ENCODE measurements around the gene POTEM.
"Not testable (repeated sequence)": the region's sequence is repeated elsewhere in the genome, so short reads cannot be mapped to it uniquely, and the experiment has no call there.

DNA sequence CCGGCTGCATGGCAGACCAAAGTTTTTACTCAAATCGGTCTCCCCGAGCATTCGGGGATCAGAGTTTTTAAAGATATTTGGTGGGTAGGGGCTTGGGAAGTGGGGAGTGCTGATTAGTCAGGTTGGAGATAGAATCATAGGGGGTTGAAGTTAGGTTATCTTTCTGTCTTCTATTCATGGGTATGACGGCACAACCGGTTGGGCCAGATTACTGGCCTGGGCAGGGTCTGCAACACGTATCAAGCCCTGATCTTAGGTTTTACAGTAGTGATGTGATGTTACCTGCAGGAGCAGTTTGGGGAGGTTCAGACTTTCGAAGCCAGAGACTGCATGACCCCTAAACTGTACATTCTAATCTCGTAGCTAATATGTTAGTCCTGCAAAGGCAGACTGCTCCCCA, 30.4 kb upstream of the POTEM start:
- TF ChIP-seq, protein P1, sequence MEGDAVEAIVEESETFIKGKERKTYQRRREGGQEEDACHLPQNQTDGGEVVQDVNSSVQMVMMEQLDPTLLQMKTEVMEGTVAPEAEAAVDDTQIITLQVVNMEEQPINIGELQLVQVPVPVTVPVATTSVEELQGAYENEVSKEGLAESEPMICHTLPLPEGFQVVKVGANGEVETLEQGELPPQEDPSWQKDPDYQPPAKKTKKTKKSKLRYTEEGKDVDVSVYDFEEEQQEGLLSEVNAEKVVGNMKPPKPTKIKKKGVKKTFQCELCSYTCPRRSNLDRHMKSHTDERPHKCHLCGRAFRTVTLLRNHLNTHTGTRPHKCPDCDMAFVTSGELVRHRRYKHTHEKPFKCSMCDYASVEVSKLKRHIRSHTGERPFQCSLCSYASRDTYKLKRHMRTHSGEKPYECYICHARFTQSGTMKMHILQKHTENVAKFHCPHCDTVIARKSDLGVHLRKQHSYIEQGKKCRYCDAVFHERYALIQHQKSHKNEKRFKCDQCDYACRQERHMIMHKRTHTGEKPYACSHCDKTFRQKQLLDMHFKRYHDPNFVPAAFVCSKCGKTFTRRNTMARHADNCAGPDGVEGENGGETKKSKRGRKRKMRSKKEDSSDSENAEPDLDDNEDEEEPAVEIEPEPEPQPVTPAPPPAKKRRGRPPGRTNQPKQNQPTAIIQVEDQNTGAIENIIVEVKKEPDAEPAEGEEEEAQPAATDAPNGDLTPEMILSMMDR (IDR thresholded peaks at IDR 0.05; ENCODE audit: insufficient read depth, low read length): not testable (repeated sequence)
- not testable (repeated sequence) for TF ChIP-seq SPI1 (IDR thresholded peaks at IDR 0.05; ENCODE audit: borderline replicate concordance, low read depth)
